ENCODE measurements around the gene SPEN.

Gene SPEN

GRCh38 chr1:15963968-15964648 lies 116.6 kb downstream of the SPEN start:
- Histone ChIP-seq H3K9me3 (ENCODE audit: insufficient read depth, low read depth, low read length) (no peaks in the 10 kb centered on the region), H3K4me1 (ENCODE audit: insufficient read depth, low read length, poor library complexity, severe bottlenecking) (peaks cover 4% of the 10 kb centered on the region), H3K79me2 (ENCODE audit: insufficient read depth, low read length) (peaks cover 67% of the 10 kb centered on the region), H3K36me3 (ENCODE audit: insufficient read depth, low read length) (peaks cover 27% of the 10 kb centered on the region; the same call in 1 of the 2 replicates), H3F3A (ENCODE audit: low read depth) (no peaks in the 10 kb centered on the region), H2AFZ (ENCODE audit: low read length) (no peak overlapping the region), H3K9me2 (replicated peaks; ENCODE audit: low read depth, low read length) (no peaks in the 10 kb centered on the region), H4K20me1 (ENCODE audit: insufficient read depth, low read length, poor library complexity, severe bottlenecking) (peaks cover 19% of the 10 kb centered on the region), H3K4me3 (ENCODE audit: low read length, poor library complexity, severe bottlenecking) (no peak overlapping the region), H3K9ac (ENCODE audit: low read depth, low read length, poor library complexity, severe bottlenecking) (no peak overlapping the region), H3K4me2 (ENCODE audit: low read depth, low read length, poor library complexity, severe bottlenecking) (no peak overlapping the region), H3K27me3 (ENCODE audit: insufficient read depth, low read length, poor library complexity, severe bottlenecking) (no peaks in the 10 kb centered on the region)
- TF ChIP-seq EZH2phosphoT487 (IDR thresholded peaks at IDR 0.05; ENCODE audit: borderline replicate concordance): no peak
- TF ChIP-seq CTCF (conservative IDR thresholded peaks at IDR 0.05; ENCODE audit: low read length): no peak

- Histone ChIP-seq H3K4me3 (ENCODE audit: low read length, poor library complexity, severe bottlenecking) (no peak overlapping the region), H3K4me2 (ENCODE audit: low read depth, low read length, poor library complexity, severe bottlenecking) (no peak overlapping the region), H3K27me3 (ENCODE audit: insufficient read depth, low read length, poor library complexity, severe bottlenecking) (no peaks in the 10 kb centered on the region), H3K4me1 (ENCODE audit: insufficient read depth, low read length, poor library complexity, severe bottlenecking) (peaks cover 4% of the 10 kb centered on the region), H3K9ac (ENCODE audit: low read depth, low read length, poor library complexity, severe bottlenecking) (no peak overlapping the region), H3K9me3 (ENCODE audit: insufficient read depth, low read depth, low read length) (no peaks in the 10 kb centered on the region), H4K20me1 (ENCODE audit: insufficient read depth, low read length, poor library complexity, severe bottlenecking) (peaks cover 16% of the 10 kb centered on the region), H3F3A (ENCODE audit: low read depth) (no peaks in the 10 kb centered on the region), H3K9me2 (replicated peaks; ENCODE audit: low read depth, low read length) (no peaks in the 10 kb centered on the region), H3K79me2 (ENCODE audit: insufficient read depth, low read length) (peaks cover 71% of the 10 kb centered on the region), H3K36me3 (ENCODE audit: insufficient read depth, low read length) (peaks cover 36% of the 10 kb centered on the region; the same call in 1 of the 2 replicates), H2AFZ (ENCODE audit: low read length) (no peak overlapping the region)
- TF ChIP-seq CTCF (conservative IDR thresholded peaks at IDR 0.05; ENCODE audit: low read length): no peak
- TF ChIP-seq EZH2phosphoT487 (IDR thresholded peaks at IDR 0.05; ENCODE audit: borderline replicate concordance): no peak
Observed at GRCh38 chr1:15965228-15965767, 117.8 kb downstream of the SPEN start.

GRCh38 chr1:15966081-15966955 lies 118.8 kb downstream of the SPEN start:
- Histone ChIP-seq H3K9ac (ENCODE audit: low read depth, low read length, poor library complexity, severe bottlenecking) (no peak overlapping the region), H3F3A (ENCODE audit: low read depth) (no peaks in the 10 kb centered on the region), H3K9me3 (ENCODE audit: insufficient read depth, low read depth, low read length) (no peaks in the 10 kb centered on the region), H3K4me3 (ENCODE audit: low read length, poor library complexity, severe bottlenecking) (no peak overlapping the region), H3K27me3 (ENCODE audit: insufficient read depth, low read length, poor library complexity, severe bottlenecking) (no peaks in the 10 kb centered on the region), H4K20me1 (ENCODE audit: insufficient read depth, low read length, poor library complexity, severe bottlenecking) (peaks cover 12% of the 10 kb centered on the region), H3K9me2 (replicated peaks; ENCODE audit: low read depth, low read length) (no peaks in the 10 kb centered on the region), H3K4me1 (ENCODE audit: insufficient read depth, low read length, poor library complexity, severe bottlenecking) (peaks cover 4% of the 10 kb centered on the region), H3K79me2 (ENCODE audit: insufficient read depth, low read length) (peaks cover 65% of the 10 kb centered on the region), H3K4me2 (ENCODE audit: low read depth, low read length, poor library complexity, severe bottlenecking) (peak overlapping the region; percentile 23), H2AFZ (ENCODE audit: low read length) (no peak overlapping the region), H3K36me3 (ENCODE audit: insufficient read depth, low read length) (peaks cover 36% of the 10 kb centered on the region; the same call in 1 of the 2 replicates)
- TF ChIP-seq EZH2phosphoT487 (IDR thresholded peaks at IDR 0.05; ENCODE audit: borderline replicate concordance): no peak
- no peak for TF ChIP-seq CTCF (conservative IDR thresholded peaks at IDR 0.05; ENCODE audit: low read length)
